ENCODE results near the gene MEIKIN.
"Not testable (repeated sequence)": the region's sequence is repeated elsewhere in the genome, so short reads cannot be mapped to it uniquely, and the experiment has no call there.

MEIKIN gene

DNA sequence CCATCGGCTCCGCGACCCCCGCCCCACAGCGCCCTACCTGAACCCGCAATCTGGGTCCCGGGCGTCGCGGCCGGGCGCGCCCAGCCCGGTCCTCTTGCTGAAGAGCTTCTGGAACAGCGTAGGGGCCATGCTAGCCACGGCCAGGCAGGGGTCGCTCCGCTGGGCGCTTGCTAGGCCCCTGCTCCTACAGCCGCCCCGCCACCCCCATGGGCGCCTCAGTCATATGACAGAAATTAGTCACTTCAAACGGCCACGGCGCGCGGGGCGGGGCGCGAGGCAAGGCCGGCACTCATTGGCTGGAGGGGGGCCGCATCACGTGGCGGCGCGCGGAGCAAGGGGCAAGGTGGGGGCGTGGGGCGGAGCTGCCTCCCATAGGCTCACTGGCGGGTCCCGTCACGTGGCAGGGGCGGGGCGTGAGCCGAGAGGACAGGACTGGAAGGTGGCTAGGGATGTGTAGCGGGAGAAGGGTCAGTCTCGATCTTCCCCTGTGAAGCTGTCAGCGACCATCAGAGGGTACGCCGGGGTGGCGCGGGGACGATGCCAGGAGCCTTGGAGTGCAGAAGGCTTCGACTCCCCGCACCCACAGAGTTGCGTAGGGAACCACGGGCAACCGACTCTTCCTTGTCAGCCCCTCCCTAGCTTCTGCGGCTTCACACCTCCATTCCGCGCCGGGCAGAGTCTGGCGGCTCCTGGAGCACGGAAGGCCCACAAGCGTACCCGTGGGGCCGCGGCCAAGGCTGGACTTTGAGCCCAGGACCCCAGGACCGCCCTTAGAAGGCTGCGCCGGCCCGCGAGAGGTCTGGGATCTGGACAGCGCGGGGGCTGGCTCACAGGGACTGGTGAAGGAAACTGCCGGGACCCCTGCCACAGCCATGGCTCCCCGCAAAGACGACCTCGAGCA lies 148.4 kb downstream of the MEIKIN start, which contains the start of gene FNIP1:
Gene FNIP1 (minus strand): TSS at position 225 of the 901 bp plus-strand sequence. CDS start 96 bp downstream, at position 129.
- DNase-seq = peak; percentile 94

DNA sequence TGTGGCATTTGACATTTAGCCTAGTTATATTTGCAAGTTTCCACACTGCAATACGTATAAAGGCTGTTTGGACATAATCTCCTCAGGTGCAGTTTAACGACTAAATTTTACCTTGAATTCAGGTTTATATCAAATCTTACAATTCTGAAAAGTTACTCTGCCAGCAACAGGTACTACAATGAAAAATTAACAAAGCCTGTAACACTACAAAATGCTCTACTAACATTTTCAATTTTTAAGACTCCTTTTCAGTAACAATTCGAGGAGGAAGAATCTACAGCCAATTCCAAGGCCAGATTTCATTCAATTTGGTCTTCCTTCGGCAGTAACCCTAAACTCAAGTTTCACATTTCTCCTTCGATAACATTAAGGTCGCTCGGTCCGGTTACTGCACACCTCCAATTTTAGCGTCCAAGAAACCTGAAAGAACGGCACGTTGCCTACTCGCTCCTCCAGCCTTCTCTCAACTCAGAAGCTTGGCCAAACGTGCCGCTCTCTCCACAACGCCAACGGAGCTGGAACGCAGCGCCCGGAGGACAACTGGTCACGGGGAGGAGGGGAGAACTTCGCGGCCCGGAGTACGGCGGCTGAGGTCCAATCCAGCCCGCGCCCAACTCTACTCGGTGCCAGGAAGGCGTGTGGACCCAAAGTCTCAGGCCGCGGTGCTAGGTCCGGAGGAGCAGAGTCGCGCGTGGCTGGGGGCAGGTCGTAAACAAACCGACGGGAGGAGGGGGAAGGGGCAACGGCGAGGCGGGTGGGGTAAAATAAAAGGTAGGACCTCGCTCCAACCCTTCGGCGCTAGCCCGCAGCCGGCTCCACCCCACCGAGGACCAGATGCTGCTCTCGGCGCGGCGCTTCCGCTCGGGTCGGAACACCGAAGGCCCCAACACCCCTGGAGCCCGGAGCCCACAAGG lies 149.3 kb downstream of the MEIKIN start:
- no peak for DNase-seq

DNA sequence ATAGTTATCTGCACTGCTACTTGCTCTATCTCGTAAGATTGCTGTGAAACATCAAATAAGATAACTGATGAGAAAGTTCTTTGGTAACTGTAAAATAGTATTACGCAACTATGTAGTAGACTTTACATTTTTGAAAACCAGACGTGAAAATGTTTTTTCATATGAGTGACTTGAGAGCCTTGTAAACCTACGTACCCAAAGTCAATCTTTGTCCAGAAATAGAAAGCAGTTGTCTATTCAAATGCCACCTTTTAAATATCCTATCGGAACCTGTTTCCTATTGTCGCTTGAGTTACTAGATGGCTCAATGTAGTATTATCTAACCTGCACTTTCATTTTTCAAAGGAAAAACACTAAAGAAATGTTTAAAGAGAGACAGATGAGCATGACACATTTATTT lies 150.2 kb downstream of the MEIKIN start:
- DNase-seq = no peak

DNA sequence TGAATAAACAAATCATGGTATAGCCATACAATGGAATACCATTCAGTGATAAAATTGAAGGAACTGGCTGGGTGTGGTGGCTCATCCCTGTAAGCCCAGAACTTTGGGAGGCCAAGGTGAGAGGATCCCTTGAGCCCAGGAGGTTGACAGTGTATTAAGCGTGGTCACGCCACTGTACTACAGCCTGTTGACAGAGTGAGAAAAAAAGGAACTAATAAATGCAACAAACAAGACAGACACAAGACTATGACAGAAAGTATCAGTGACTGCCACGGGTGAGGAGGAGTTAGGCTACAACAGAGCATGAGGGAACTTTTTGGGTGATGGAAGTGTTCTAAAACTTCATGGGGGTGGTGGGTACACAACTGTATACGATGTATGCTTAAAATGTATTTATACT lies 150.9 kb downstream of the MEIKIN start:
- DNase-seq = no peak

DNA sequence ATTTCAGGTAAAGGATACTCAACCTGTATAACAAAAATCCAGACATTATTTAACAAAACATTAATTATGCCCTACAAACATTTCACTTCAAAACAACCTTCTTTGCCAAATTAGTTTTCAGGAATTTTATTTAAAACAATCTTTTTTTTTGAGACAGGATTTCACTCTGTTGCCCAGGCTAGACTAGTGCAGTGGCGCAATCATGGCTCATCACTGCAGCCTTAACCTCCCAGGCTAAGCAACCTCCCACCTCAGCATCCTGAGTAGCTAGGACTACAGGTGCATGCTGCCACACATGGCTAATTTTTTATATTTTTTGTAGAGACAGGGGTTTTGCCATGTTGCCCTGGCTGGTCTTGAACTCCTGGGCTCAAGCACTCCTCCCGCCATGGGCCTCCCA lies 152.6 kb downstream of the MEIKIN start:
- no peak for DNase-seq

DNA sequence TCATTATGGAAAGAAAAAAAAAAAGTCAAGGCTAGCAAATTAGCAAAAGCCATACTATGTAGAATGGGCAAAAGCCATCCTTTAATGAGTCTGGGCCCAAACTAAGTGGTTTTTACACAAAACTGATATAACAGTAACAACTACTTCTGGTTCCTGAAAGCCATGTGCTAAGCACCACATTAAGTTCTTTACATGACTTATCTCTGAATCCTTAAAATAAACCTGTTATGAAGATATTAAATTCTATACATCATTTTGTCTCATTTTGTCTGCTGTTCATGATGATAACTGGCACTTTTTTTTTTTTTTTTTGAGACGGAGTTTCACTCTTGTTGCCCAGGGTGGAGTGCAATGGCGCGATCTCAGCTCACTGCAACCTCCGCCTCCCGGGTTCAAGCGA lies 153.6 kb downstream of the MEIKIN start:
- no peak for DNase-seq

DNA sequence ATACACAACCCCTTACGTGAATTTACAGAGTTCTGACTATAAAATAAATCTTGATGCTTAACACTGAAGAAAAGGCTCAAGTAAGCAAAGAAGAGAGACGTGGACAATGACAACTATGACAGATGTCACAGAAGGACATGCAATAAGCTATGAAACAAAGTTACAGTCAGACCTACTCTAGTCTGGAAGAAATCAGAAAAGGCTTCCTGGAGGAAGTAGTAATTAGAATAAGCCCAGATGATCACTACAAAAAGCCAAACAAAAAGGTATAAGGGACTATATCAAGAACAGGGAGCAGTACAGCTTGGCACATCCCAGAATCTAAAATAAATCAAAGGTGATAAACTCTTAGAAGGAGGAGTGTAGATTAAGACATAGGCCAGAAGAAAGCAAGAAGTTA lies 154.9 kb downstream of the MEIKIN start:
- DNase-seq = no peak

DNA sequence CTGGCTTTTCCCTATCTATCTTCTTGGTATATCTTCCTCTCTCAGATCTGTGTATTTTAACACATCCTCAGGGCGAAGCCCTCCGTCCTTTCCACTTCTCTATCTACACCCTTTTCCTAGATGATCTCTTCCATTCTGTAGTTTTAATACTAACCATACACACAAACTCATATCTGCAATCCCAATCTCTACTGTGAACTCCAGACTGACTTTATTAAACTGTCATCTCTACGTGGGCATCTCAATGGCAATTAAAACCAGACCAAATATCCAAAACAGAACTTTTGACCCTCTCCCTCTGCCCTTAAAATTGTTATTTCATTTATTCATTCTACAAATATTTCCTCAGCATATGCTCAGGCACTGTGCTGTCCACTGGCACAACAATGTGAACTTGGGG lies 155.7 kb downstream of the MEIKIN start:
- no peak for DNase-seq

DNA sequence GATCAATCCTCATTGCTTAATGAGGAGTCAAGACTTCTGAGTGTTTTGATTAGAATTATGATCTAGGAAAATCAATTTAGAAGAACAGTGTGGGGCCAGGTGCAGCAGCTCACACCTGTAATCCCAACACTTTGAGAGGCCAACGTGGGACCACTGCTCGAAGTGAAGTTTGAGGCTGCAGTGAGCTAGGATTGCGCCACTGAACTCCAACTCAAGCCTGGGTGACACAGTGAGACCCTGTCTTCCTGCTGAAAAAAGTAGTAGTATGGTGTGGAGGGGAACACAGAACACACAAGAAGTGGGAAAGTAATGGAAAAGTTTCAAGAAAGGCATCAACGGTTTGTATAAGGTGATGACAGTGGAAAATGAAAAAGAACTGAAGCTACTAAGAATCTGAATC lies 157.7 kb downstream of the MEIKIN start:
- DNase-seq = no peak

DNA sequence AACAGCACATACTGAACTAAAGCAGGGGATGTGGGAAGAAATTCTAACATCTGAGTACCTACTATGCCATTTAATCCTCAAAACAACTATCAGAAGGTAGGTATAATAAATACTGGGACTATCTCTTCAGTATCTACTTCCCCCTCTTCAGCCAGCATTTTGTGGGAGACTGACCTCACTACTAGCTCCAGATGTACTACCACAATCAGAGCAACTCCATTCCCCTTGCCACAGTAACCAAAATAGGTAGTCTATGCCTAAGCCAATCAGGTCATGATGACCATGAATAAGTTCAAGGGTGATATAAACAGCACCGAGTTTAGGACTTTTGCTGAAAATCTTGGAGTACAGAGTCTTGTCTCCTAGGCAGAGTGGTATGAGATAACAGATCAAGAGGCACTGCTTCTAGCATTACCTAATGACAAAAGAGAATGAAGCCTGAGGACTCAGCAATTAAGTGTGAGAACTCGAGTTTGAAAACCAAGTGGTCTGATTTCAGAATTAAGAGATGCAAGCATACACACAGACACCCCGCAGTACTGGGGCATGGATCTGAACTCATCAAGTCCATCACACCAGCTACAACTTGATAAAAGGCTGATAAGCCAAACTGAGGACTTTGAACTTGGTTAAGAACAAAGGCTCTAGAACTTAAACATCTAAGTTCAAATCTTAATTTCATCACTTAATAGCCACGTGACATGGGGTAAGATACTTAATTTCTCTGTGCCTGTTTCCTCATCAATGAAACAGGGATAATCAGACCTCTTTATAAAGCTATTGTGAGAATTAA lies 158.4 kb downstream of the MEIKIN start:
- no peak for DNase-seq

DNA sequence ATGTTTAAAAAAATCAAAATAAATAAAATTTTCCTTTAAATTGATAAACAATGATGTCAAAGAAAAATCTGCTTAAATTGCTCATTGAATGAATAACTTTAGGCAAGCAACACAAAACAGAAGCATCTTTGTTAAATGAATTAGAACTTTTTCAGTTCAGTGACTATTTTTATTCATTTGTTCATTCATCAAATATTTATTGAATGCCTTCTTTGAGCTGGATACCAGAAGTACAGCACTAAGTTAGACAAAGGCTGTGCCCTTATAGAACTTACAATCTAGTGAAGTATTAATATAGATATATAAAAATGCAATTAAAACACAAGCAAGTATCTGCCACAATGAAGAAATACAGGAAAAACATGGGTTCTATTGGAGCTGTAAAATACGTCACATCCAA lies 159.4 kb downstream of the MEIKIN start:
- no peak for DNase-seq

DNA sequence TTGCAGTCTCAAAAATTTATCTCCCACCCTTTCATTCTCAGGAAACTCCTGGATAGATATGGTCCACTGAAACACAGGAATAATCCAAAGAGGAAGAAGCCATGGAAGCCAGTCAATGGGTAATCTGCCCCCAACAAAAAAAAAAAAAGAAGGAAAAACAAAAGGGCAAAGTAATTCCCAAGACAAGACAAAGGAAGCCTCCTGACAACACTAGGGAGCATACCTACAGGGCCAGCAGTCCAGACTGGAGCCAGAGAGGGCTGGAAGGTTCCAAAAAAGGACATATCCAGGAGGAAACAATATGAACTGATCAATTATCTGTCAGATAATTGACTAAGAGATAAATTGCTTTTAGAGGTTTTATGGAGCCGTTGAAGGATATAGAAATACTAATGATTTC lies 161.6 kb downstream of the MEIKIN start:
- DNase-seq = no peak

DNA sequence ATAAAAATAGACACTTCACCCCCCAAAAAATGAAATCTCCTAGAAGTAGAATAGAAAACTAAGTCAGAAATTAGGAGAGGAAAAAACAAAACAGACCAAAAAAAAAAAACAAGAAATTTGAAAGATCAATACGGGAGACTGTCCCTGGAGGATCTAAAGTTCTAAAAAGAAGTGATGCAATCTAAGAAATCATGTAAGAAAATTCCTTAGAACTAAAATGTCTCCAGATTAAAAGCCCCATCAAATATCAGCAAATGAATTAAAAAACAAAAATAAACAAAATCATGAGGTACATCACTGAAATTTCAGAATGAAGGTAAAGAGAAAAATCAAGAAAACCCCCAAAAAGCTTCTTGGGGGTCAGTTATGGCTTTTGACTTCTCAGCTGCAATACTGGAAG lies 162.1 kb downstream of the MEIKIN start:
- DNase-seq = no peak

DNA sequence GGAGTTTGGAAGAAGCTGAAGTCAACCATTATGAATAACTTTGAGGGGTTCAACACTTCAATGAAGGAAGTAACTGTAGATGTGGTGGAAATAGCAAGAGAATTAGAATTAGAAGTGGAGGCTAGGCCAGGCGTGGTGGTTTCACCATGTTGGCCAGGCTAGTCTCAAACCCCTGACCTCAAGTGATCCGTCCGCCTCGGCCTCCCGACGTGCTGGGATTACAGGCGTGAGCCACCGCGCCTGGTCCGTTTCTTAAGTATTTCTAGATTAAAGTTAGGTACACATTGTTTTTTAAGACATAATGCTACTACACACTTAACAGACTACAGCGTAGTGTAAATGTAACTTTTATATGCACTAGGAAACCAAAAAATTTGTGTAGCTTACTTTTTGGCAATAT lies 162.7 kb downstream of the MEIKIN start:
- DNase-seq = no peak

DNA sequence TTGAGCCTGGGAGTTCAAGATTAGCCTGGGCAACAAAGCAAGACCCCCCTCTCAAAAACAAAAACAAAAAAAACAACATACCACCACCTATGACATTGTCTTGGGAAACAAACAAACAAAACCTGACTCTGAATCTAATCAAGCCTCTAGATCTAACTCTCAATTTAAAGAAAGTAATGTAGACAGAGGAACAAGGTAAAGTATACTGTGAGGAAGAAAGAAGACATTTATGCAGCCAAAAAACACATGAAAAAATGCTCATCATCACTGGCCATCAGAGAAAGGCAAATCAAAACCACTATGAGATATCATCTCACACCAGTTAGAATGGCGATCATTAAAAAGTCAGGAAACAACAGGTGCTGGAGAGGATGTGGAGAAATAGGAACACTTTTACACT lies 167.3 kb downstream of the MEIKIN start:
- DNase-seq = not testable (repeated sequence)

DNA sequence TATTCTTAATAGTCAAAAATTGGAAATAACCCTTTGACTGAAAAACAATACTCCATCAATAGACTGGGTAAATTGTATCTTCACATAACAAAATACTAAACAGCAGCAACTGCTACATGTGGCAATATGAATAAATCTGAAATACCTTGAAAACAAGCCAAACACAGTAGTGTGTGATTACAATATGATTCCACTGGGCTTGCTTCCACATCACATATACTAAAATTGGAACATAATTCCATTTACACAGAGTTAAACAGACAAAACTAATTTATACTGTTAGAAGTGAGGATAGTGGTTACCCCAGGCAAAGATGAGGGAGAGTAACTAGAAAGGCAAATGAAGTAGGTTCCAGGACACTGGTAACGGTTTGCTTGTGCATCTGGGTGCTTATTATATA lies 169.0 kb downstream of the MEIKIN start:
- DNase-seq = no peak

DNA sequence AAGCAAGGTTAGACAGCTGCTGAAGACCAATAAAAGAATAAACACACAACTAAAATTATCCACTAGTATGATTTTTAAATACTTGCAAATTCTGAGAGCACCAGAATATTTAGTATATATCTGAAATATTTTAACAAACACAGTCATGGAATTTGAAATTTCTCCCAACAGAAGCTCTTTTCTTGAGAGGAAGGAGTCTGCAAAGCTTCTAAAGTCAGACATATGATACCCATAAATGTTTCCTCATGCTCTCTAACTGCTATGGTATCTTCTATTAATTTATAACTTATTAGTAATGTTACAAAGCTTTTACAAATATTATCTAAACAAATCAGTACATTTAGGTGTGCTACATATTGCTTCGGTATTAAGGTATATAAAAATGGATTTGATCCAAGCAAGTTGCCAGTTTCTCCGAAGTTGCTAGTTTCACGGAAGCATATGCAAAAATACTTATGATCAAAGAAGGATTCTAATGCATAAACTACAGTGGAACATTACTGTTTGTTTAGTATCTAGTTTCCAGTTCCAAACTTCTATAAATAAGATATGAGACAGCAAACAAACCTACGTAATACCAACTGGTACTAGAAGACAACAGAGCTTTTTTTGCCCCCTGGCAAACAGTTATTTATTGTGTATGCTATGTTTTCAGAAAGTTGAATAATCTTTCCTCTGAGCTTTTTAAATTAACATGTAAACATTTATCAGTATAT lies 170.7 kb downstream of the MEIKIN start:
- DNase-seq = no peak

DNA sequence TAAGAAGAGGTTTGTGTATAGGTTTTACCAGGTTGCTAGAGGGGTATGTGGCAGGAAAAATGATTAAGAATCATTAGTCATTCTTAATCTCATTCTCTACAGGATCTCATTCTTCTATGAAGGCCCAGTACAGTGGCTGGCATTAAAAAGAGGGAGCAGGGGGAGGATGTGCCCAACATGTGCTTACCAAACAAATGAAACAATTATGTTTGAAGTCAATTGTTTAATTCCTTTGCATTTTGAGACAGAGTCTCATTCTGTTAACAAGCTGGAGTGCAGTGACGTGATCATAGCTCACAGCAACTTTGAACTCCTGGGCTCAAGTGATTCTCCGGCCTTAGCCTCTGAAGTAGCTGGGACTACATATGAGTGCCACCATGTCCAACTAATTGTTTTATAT lies 171.7 kb downstream of the MEIKIN start:
- DNase-seq = no peak

DNA sequence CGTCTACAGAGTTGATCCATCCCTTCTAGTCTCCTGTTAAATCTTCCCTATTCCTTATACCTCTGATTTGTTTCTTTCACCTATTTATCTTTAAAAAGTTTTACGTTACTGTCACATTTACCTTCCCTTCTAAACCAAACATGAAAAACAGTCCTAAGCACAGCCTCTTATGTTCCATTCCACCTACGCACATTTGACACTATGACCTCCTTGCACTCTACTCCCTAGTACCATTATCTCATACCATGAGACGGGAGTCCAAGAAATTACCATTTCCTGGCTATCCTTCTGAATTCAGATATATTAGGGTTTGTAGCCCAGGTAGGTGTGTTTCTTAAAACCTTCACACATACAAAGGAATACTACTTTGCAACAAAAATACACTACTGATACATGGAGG lies 173.8 kb downstream of the MEIKIN start:
- no peak for DNase-seq

DNA sequence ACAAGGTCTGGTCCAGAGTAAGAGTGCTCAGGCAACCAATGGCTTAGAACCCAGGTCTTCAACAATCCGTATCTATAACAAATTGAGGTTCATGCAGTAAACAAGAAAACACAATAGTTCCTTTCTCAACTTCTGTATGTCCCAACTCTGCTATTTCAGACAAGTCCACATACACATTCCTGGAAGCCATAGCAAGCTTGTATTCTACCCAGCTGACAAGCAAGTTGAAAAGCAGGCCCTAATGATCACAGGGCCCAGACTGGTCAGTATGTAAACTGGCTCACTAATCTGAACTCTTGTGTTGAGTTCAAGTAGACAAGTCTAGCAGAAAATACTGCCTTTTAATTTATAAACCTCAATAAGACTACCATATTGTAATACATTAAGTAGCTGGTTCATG lies 175.5 kb downstream of the MEIKIN start:
- no peak for DNase-seq

DNA sequence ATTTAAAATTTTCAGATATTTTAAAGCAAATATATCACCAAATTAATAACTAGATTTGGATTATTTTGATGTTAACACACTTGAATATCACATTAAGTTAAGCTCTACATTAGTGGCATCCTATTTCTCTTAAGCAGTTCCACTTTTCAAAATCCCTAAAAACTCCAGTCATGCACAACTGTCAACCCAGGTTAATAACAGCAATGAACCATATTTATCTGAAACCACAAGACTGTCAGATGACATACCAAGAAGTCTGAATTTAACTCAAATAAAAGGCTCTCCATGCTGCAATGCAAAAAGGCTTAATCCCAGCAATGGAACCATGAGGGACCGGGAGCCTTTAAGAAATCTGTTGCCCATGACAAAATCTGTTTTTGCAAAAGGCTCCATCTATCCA lies 176.1 kb downstream of the MEIKIN start:
- no peak for DNase-seq

DNA sequence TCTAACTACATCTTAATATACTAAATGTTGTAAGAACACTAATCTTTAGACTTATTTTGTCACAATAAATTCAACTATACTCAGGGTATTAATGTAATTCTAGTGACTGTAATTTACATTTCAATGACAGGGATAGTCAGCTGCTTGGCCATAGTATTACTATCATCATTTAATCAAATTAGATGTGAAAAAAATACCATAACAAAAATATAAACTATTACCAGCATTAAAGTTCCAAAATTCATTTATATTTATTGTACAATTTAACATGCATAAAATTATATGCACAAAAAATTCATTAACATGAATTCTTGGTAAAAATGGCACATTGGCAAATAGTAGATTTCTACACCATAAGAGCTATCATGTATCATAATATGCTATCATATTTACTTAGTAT lies 177.6 kb downstream of the MEIKIN start:
- DNase-seq = no peak
